ENCODE data around the gene DEK.
A peak's percentile ranks its signal among the peaks of the same experiment; 100 is the strongest.

The DEK gene

GRCh38 chr6:18186033-18186432 lies 78.3 kb downstream of the DEK start:
- no peak overlapping the region for H3K4me3 ChIP-seq (ENCODE audit: low read length)
- DNase-seq (ENCODE audit: low read depth), result peak; percentile 12
- TF ChIP-seq CTCF (IDR thresholded peaks at IDR 0.05; ENCODE audit: insufficient read depth, low read depth, low read length, missing control alignments), result no peak

DNA sequence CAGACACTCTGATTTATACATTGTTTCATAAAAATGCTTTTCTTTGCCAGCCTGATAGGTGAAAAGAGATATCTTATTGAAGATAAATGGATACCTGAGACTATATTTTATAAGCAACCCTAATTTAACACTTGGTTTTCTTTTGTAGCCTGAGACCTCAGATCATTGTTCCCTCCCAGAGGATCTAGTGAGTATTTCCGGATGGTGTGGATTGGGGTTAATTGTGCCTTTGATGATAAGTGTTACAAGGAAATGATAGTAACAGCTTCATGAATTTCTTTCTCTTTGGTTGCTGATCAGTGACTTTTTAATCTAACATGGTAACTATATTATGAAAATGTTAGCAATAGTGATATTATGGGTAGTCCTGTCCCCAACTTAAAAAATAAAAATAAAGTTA lies 78.7 kb downstream of the DEK start:
- no peak for TF ChIP-seq CTCF (IDR thresholded peaks at IDR 0.05; ENCODE audit: insufficient read depth, low read depth, low read length, missing control alignments)
- H3K4me3 ChIP-seq (ENCODE audit: low read length), result no peak overlapping the region
- no peak for DNase-seq (ENCODE audit: low read depth)

DNA sequence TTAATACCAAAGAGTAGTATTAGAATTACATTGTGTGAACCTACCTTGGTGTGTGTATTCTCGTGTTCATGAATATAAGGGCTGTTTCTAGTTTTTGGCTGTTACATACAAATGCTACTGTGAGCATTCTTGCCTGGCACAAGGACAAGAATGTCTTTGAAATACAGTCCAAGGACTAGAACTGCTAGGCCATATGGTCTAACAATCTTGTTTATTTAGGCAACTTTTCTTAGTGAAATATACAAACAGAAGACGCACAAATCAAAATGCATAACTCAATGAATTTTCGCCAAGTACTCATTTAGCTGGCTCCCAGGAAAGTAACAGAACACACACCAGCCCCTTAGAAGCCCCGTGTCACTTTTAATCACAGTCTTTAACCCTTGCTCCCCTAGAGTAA lies 80.6 kb downstream of the DEK start:
- no peak for DNase-seq (ENCODE audit: low read depth)
- TF ChIP-seq CTCF (IDR thresholded peaks at IDR 0.05; ENCODE audit: insufficient read depth, low read depth, low read length, missing control alignments), result no peak

GRCh38 chr6:18182568-18182967 lies 81.8 kb downstream of the DEK start:
- H3K4me3 ChIP-seq (ENCODE audit: low read length), result no peak overlapping the region
- no peak for DNase-seq (ENCODE audit: low read depth)
- TF ChIP-seq CTCF (IDR thresholded peaks at IDR 0.05; ENCODE audit: insufficient read depth, low read depth, low read length, missing control alignments), result no peak

More for the DNA sequence above, 80.6 kb downstream of the DEK start:
- no peak overlapping the region for H3K4me3 ChIP-seq (ENCODE audit: low read length)

GRCh38 chr6:18179770-18180356 lies 84.5 kb downstream of the DEK start:
- no peak for DNase-seq (ENCODE audit: low read depth)
- no peak overlapping the region for H3K4me3 ChIP-seq (ENCODE audit: low read length)
- no peak for TF ChIP-seq CTCF (IDR thresholded peaks at IDR 0.05; ENCODE audit: insufficient read depth, low read depth, low read length, missing control alignments)

DNA sequence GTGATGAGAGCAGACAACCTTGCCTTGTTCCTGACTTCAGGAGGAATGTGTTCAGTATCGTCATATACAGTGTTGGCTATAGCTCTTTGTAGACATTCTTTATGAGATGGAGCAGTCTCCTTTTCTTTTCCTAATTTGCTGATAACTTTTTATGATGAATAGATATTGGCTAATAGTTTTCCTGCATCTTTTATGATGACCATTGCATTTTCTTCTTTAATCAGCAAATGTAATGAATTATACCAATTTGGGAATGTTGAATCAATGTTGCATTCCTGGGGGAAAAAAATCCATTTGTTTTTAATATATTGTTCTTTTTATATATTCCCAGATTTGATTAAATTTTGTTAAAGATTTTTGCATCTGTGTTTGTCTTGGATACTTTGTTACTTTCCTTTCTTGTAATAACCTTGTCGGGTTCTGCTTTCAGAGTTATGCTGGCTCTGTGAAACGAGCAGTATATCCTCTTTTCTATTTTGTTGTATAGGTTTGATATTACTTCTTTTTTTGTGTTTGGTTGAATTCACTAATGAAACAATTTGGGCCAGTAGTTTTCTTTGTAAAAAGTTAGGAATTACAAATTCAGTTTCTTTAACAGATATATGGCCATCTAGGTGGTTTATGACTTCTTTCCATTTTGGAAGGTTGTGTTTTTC lies 85.2 kb downstream of the DEK start:
- H3K4me3 ChIP-seq (ENCODE audit: low read length), result no peak overlapping the region
- DNase-seq (ENCODE audit: low read depth), result no peak
- no peak for TF ChIP-seq CTCF (IDR thresholded peaks at IDR 0.05; ENCODE audit: insufficient read depth, low read depth, low read length, missing control alignments)
